DMS153 treated with DMSO at 0.1 percent for 48 hours (cell line): Measurements from ENCODE around the gene THUMPD2.
A peak's percentile ranks its signal among the peaks of the same experiment; 100 is the strongest.
"Not testable (repeated sequence)": the region's sequence is repeated elsewhere in the genome, so short reads cannot be mapped to it uniquely, and the experiment has no call there.

Experiments
- DNase-seq: peaks from one replicate; lab custom pipeline; 2025; ENCODE audit not compliant: unreplicated experiment; lab: John Stamatoyannopoulos, UW

Gene THUMPD2, protein sequence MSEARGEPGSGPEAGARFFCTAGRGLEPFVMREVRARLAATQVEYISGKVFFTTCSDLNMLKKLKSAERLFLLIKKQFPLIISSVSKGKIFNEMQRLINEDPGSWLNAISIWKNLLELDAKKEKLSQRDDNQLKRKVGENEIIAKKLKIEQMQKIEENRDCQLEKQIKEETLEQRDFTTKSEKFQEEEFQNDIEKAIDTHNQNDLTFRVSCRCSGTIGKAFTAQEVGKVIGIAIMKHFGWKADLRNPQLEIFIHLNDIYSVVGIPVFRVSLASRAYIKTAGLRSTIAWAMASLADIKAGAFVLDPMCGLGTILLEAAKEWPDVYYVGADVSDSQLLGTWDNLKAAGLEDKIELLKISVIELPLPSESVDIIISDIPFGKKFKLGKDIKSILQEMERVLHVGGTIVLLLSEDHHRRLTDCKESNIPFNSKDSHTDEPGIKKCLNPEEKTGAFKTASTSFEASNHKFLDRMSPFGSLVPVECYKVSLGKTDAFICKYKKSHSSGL

DNA sequence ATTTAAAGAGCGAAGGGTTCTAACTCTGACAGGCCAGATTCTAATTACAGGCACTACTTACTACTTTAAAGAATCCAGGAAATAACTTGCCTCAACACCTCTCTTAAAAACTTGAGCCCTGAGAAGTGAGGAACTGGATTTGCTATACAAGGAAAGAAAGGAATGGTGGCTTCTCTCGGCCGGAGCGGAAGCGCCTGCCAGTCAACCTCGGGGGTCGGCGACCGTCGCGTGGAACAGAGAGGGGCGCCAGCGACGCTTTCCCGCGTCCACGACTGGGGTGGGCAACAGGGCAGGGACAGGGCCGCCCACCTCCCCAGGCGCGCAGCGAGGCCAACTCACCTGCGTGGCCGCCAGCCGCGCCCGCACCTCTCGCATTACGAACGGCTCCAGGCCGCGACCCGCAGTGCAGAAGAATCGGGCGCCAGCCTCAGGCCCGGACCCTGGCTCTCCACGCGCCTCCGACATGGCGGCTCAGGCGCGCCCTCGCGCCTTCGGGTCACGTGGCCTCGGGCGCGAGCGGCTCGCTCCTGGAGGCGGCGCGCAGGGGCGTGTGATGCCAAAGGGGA is at the start of gene THUMPD2:
Gene THUMPD2 (minus strand): TSS at position 484 of the 566 bp plus-strand sequence. CDS start 19 bp downstream, at position 465.
- DNase-seq, result peak; percentile 14

DNA sequence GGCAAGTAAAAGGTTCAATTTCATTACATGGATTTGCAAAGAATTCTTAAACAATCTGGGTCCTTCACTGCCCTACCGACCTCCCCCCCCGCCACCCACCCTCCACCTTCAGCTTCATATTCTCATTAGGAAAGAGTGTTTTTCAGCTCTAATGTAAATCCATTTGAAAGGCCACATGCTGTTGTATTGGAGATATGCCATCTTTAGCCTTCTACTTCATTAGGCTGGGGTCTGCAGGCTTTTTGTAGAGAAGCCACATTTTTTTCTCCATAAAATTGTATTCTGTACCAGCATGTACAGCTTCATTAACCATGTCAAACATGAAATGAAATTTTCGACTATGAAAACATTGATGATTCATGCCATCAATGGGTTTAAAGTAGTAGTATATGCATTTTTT is 42.8 kb upstream of the THUMPD2 start:
- DNase-seq, result no peak

DNA sequence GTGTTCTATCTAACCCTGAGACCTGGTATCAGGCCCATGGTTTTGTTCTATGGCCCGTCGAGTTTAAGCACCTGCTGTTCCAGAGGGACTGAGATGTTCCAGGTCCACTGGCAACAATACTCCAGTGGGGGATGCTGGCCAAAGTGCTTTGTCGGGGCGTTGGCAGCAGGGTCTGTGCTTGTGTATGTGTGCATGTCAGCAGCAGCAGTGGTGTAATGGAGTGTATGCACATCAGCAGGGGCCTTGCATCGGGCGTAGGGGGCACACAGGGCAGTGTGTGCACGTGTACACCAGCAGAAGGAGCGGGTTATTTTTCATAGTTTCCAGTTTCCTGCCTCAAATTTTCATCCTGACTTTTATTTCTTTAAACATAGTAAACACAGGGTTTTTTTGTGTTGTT is 37.8 kb upstream of the THUMPD2 start:
- DNase-seq, result no peak

DNA sequence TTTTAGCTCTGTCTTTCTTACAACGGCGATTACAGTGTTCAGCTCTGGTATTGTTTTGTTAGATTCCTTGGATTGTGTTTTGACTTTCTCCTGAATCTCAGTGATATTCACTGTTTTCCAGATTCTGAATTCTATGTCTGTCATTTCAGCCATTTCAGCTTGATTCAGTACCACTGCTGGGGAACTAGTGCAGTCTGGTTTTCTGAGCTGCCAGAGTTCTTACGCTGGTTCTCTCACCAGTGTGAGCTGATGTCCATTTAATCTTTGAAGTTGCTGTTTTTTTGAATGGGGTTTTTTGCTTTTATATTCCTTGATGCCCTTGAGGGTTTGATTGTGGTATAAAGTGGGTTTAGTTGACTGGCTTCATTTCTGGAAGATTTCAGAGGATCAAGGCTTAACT is 37.4 kb upstream of the THUMPD2 start:
- DNase-seq, result no peak

DNA sequence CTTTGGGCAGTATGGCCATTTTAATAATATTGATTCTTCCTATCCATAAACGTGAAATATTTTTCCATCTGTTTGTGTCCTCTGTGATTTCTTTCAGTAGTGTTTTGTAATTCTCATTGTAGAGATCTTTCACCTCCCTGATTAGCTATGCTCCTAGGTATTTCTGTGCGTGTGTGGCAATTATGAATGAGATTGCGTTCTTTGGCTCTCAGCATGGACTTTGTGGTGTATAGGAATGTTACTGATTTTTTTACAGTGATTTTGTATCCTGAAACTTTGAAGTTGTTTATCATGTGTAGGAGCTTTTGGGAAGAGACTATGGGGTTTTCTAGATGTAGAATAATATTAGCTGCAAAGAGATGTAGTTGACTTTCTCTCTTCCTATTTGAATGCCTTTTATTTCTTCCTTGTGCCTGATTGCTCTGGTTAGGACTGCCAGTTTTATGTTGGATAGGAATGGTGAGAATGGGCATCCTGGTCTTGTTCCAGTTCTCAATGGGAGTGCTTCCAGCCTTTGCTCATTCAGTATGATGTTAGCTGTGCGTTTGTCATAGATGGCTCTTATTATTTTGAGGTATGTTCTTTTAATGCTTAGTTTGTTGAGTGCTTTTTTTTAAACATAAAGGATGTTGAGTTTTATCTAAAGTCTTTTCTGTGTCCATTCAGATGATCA is 27.0 kb upstream of the THUMPD2 start:
- no peak for DNase-seq

DNA sequence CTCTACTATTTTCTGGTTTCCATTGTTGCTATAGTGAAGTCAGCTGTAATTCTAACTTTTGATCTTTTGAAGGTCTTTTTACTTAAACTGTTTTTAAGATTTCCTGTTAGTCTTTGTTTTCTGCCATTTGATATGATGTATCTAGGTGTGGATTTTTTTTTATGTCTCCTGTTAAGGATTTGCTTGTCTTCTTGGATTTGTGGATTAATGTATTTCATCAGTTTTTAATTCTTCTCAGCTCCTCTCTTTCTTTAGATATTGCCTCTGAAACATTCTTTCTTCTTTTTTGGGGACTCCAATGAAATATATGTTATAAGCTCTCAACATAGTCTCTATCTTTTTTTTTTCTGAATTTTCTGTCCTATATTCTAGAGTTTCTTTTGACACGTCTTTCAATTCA is 24.8 kb upstream of the THUMPD2 start:
- DNase-seq, result no peak

DNA sequence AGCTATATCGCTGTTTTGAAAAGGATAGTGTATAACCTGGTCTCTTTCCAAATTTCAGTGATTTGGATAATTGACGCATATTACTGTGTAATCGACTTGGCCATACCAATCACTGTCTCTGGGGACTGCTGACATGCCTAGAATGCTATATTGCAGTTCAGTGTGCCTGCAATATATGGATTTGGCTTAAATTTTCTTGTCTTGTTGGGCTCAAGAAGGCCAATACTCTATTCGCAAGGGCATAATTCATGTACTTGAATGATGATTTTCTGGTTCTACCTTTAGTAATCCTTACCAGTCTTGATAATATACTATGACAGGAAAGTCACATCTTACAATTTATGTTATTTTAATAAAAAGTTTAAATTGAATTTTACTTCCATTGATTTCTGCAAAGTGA is 21.7 kb upstream of the THUMPD2 start:
- no peak for DNase-seq

DNA sequence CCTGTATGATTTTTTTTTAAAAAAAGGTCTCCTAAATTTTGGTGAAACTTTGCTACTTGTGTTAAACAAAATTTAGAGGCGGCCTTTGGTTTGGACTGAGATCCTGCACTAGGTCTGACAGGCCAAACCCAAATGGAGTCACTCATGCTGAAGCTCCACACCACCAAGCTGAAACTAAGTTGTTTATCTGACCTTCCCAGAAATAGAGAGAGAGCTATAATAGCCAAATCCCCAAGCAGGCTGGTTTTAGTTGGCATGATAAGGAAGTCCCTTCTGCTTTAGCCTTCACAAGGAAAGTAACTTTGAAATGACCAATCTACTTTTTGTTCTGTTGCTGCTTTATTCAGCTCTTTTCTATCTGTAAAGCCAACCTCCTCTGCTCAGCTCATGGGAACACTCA is 17.1 kb upstream of the THUMPD2 start:
- no peak for DNase-seq

DNA sequence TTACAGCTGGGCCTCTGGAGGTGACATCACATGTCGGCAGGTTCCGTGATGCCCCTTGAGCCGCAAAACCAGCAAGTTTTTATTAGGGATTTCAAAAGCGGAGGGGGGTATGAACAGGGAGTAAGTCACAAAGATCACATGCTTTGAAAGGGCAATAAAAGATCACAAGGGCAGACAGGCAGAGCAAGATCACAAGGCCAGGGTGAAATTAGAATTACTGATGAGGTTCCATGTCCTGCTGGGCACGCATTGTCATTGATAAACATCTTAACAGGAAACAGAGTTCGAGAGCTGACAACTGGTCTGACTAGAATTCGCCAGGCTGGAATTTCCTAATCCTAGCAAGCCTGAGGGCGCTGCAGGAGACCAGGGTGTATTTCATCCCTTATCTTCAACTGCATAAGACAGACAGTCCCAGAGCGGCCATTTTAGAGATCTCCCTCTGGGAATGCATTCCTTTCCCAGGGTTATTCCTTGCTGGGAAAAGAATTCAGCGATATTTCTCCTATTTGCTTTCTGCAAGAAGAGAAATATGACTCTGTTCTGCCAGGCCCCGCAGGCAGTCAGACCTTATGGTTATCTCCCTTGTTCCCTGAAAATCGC is 11.3 kb upstream of the THUMPD2 start:
- not testable (repeated sequence) for DNase-seq

DNA sequence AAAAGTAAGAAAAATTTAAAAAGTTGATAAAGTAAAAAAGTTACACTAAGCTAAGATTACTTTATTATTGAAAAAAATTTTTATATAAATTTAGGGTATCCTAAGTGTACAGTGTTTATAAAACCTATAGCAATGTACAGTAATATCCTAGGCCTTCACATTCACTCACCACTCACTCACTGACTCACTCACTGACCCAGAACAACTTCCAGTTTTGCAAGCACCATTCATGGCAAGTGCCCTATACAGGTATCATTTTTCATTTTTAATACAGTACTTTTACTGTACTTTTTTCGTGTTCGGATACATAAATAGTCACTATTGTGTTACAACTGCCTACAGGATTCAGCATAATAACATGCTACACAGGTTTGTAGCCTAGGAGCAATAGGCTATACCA is 8.9 kb upstream of the THUMPD2 start:
- no peak for DNase-seq

DNA sequence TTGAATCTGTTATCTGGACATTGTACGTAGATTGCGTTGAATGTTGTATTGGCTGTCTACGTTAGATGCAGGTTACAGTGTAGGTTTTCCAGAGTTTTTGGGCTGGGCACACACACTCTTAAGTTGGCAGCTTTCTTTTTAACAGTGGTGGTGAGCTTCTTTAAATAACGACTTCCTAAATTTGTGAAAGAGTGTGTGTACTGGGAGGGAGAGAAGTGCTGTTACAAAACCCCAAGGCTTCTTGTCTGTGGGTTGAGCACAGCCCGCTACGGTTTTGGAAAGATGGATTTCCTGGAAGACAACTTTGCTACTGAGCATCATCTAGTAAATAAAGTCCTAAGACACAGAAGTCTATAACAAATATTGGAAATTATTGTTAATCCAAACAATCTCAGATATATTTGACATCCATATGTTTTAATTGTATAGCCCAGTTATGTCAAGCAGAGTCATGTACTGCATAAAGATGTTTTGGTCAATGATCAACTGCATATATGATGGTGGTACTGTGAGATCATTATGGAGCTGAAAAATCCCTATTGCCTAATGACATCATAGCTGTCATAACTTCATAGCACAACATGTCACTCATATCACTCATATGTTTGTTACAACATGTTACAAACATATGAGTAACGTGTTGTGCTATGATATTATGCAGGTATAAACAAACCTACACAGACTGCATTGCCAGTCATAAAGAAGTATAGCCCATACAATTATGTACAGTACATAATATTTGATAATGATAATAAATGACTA is 7.9 kb upstream of the THUMPD2 start:
- no peak for DNase-seq

DNA sequence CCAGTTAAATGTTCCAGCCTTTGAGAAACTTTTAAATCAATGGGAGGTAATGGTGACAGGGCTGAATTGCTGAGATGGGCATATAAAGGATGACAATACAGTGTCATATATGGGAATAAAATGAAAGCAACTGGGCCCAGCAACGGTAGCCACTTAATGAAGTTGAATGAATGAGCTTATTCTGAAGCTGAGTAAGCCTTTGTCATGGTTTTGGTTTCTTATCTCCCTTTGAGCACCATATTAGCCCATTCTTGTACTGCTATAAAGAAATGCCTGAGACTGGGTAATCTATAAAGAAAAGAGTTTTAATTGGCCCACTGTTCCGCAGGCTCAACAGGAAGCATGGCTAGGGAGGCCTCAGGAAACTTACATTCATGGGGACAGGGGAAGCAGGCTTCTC is 3.5 kb upstream of the THUMPD2 start:
- no peak for DNase-seq

DNA sequence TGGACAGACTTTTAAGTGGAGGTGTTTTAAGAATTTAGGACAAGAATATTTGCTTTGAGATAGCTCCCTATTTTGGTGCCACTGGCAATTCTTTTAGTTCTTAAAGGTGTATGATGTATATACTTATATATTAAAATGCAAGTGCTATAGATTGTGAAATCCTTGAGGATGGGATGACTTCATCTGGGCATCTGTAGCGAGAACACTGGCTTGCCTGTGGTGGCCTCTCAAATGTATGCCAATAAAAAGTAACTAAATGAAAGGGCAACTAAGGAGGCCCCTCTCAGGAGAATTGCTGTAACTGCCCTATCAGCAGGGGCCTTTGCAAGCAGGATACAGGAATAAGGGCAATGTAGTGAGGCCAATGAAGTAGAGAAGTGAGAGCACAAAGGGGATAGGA is 2.6 kb upstream of the THUMPD2 start:
- no peak for DNase-seq

DNA sequence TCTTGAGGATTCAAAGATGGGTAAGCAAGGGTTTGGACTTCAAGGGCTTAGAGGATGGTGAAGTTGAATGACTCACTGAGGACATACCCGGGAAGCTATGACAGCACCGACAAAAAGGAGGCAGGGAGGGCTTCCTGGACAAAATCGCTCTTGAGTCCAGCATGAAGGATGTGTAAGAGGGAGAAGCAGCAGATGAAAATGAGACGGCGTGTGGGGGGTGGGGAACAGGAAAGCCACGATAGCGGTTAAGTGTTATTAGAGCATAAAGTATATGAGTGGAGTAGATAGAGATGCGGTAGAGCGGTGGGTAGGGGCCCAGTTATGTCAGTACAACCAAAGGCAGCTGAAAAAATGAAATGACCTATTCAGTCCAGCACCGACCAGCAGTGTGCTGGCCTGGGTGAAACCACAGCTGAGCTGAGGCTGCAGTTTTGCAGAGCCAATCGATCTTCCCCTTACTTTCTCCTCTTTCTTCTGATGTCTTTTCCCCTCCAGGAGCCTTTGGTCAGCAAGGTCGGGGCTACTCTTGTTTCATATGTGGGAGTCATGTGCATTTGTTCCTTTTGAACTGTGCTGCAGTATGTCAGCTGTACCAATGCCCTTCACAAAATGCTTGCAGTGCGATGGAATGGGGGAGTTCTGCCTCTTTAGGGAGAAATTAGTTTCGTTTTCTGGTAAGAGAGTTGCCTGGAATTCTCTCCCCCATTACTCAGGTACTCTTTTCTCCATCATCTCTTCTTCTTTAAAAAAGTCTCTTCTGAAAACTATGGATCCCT is 2.0 kb upstream of the THUMPD2 start:
- no peak for DNase-seq

DNA sequence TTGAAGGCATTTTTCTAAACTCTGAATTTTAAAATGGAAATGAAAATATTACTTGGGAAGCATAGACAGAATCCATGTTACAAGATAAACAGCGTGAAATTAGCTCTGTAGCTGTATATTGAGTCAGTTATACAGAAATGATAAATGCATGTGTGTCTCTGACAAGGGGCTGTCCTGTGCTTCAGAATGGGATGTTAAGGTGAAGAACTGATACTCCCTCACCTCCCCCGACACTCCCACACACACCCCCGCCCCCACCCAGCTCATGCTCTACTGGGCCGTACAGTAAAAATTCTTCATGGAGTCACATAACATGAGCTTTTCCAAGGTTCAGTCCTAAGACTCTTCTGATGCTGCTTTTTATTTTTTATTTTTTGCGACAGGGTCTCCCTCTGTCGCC is 869 bp upstream of the THUMPD2 start:
- DNase-seq, result no peak

DNA sequence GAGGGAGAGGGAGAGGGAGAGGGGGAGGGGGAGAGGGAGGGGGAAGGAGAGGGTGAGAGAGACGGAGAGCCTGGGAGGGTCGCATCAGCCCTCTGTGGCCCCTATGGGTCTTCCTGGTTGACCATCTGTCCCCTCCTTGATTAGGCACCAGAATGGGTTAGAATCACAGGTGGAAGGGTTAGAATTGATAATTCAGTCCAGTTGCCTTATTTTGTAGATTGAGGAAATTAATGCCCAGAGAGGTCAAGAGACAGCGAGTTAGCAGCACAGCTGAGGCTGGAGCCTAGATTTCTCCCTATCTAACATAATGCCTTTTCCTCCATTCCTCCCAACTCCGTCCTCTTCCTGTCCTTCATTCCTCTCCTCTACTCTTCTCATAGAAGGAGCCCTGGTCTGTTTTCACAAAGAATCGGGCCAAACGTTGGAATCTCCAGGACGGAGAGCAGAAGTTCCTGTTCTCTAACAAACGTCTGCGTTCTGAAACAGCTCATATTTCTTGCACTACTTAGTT is 338 bp upstream of the THUMPD2 start:
- DNase-seq, result no peak

DNA sequence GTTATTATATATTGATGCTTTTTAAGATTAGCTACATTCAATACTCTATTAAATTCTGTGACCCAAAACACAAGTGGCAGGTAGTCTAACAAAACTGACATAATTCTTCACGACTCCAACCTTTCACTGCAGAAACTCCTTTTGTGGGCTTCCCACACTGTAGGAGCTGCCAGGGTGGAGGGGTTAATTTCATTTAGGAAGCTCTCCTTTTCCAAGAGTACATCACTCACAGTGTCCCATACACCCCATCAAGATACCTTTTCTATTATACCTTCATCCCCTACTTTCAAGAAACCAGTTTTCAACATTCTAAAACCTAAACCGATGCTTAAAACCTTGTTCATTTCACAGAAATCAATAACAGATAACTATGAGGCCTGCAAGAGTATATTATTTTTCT is 825 bp downstream of the THUMPD2 start:
- no peak for DNase-seq

DNA sequence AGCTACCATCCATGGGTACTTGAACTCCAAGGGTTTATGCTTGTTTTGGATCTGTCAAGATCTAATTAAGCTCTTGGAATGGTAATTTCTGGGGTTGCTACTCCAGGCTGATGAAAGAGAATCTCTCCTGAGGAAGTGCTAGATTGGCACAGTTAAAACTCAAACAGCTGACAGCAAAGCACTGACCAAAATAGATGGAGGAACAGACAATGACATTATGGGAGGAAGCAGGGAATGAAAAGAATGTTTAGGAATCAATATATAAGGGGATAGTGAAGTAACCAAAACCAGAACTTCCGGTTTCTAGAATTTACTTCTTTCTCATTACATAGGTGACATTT is 6.3 kb downstream of the THUMPD2 start:
- no peak for DNase-seq

DNA sequence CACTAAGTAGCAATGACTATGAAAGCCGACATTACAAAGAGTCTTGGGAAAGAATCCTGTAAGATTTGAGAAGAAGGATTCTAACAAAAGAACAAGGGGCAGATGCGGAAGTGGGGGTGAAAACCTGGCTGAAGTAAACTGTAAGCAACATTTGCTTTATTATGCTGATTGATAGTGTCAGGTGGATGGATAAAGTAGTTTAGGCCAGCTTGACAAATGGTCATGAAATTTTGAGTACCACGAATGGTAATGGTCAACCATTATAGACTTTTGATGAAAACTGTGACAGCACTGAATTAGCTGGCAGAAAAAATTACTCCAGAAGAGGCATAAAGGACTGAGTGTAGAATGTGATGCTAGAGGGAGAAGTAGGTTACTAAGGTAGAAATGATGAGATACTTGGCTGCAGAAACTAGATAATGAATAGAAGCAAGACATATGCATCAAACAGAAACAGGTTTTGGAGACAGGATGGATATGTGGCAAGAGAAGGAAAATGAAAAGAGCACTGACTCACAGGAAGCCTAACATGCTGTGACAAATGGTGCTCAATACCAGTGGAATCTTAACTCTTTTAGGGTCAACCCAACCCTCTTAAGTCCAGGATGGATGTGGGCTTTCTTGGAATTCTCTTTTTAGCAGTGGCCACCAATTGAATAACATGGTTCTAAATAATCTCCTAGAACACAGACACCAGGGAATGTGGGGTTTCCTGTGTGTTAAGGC is 6.8 kb downstream of the THUMPD2 start:
- no peak for DNase-seq
